Kidney tubule cell (primary cell): ENCODE measurements around the gene NUMA1.

ENCODE experiments used
- DNase-seq: peaks from one replicate; pipeline ENCODE4 v3.0.0-alpha.2; 2018; ENCODE audit warnings: low spot score

The NUMA1 gene, protein sequence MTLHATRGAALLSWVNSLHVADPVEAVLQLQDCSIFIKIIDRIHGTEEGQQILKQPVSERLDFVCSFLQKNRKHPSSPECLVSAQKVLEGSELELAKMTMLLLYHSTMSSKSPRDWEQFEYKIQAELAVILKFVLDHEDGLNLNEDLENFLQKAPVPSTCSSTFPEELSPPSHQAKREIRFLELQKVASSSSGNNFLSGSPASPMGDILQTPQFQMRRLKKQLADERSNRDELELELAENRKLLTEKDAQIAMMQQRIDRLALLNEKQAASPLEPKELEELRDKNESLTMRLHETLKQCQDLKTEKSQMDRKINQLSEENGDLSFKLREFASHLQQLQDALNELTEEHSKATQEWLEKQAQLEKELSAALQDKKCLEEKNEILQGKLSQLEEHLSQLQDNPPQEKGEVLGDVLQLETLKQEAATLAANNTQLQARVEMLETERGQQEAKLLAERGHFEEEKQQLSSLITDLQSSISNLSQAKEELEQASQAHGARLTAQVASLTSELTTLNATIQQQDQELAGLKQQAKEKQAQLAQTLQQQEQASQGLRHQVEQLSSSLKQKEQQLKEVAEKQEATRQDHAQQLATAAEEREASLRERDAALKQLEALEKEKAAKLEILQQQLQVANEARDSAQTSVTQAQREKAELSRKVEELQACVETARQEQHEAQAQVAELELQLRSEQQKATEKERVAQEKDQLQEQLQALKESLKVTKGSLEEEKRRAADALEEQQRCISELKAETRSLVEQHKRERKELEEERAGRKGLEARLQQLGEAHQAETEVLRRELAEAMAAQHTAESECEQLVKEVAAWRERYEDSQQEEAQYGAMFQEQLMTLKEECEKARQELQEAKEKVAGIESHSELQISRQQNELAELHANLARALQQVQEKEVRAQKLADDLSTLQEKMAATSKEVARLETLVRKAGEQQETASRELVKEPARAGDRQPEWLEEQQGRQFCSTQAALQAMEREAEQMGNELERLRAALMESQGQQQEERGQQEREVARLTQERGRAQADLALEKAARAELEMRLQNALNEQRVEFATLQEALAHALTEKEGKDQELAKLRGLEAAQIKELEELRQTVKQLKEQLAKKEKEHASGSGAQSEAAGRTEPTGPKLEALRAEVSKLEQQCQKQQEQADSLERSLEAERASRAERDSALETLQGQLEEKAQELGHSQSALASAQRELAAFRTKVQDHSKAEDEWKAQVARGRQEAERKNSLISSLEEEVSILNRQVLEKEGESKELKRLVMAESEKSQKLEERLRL (N-terminal part only)

DNA sequence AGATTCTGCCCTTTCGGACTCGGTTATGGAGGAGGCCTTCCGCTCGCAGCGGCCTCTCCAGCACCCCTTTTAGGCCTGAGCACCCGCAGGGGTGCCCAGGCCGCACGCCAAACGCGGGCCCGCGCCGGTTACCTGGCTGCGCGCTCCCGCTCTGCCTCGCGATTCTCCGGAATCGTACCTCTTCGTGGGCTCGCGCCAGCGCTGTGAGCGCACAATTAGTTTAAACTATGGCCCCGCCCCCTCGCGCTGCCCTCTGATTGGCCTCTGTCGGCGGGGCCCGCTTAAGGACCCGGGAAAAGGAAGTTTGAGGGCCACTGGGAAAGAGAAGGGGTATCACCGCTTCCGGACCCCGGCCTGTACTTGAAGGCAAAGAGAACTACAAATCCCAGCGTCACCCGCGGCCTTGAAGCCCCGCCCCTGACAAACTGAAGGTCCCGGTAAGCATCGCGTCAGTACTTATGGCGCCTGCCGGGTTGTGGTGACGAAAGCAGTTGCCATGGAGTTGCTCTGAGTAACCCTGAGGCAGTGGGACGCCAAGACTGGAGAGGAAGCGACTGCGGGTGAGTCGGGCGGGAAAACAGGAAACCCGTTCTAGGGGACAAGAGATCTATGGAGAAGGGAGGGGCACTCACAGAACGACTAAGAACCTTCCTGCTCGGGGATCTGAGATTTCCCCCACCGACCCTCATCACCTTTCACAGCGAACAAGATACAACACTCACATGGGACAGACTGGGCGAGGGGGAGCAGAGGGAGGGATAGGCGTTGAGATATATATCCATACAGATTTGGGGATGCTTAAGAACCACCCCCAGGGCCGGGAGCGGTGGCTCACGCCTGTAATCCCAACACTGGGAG, at the start of gene NUMA1, which contains the start of gene LRRC51:
NUMA1 (minus strand) TSS at position 217 of the 858 bp plus-strand sequence. CDS start 44,599 bp downstream, outside the sequence.
LRRC51 (plus strand) TSS at position 525 of the 858 bp plus-strand sequence. CDS start 8,234 bp downstream, outside the sequence.
- peak; percentile 100 for DNase-seq

DNA sequence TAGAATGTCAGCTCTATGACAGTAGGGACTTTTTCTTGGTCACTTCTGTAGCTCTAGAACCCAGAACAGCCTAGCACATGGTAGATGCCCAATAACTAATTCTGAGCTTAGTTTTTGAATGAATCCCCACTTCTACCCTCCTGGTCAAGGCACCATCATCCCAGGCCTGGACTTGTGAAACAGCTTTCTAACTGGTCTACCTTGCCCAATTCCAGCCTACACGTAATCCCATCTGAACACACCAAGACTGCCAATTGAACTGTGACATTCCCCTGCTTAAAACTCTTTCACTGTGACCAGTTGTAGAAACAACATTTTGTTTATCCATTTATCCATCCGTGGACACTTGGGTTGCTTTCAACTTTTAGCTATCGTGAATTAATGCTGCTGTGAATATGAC, 49.0 kb upstream of the NUMA1 start:
- no peak for DNase-seq

DNA sequence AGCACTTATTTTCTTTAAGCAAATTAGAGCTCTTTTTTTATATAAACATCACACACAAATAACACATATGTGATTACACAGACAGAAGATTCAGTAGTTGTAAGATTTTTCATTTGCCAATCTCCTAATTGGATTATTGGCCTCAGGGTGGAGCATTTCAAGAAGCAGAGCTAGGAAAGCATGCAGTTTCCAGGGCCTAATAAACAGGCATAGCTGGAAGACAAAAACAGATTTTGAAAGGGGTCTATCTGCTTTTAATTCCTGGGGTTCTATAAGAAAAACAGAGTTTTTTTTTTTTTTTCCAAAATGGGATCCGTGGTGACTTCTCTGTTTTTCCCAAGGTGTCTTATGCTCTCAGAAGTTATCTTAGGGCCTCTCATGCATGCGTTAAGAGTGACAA, 47.6 kb upstream of the NUMA1 start:
- DNase-seq: no peak

- DNase-seq: no peak
These were observed 45.6 kb upstream of the NUMA1 start for GRCh38 chr11:72125956-72126355.

DNA sequence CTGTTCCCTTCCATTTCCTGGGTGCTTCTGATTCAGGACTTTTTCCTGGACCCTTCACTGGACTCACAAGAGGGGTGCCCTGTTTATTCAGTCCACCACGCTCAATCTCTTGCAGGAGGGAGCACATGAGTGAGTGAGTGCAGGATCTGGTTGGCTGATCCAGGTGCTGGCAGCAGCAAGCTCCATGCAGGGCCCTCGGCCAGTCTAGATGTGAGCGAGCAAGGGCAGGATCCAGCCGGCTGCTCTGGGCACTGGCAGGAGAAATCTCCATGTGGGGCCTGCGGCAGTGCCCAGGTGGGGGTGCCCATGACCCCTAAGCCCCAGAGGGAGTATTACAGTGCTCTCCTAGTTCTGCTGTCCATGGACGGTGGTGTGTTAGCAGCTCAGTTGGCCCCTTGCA, 43.7 kb upstream of the NUMA1 start:
- no peak for DNase-seq

DNA sequence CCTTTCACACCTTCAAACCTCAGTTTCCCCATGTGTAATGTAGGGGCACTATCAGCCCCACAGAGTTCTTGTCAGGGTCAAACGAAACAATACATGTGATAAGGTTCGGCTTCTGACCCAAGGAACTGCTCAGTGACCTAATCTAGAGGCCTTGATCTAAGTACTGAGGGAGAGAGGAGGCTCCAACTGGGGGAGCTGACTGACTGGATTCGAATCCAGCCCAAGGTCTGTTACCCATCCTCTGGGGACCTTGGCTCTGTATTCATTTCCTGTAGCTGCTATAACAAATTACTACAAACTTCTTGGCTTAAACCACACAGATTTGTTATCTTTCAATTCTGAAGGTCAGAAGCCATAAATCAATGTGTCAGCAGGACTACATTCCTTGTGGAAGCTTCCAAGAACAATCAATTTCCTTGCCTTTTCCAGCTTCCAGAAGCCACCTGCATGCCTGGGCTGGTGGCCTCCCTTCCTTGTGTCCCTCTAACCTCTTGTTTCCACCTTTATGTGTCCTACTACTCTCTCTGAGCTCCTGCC, 42.8 kb upstream of the NUMA1 start:
- no peak for DNase-seq

DNA sequence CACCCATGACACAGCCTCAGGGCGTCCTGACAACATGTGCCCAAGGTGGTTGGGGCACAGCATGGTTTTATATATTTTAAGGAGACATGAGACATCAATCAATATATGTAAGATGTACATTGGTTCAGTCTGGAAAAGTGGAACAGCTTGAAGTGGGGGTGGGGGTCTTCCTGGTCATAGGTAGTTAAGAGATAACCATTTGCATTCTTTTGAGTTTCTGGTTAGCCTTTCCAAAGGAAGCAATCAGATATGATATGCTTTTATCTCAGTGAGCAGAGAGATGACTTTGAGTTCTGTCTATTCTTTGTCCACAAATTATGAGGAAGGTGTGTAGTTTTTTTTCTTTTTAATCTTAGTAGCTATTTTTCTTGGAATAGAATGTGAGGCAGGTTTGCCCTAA, 42.3 kb upstream of the NUMA1 start:
- no peak for DNase-seq

GRCh38 chr11:72120930-72121329, 40.6 kb upstream of the NUMA1 start:
- DNase-seq: no peak

DNA sequence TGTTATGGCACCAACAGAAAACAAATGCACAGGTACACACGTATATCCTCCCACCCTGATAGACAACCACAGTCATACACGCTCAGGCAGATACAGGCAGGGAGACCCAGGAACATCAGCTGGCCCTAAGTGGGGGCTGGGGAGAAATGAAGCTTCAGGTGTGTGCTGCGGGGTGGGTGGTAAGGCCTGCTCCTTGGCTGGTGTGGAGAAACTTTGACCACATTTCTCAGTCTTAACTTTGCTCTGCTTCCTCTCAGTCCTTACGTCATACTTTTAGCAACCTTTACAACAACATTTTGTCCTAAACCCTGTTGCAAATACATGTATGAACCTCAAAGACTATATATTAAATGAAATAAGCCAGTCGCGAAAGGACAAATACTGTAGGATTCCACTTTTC, 38.9 kb upstream of the NUMA1 start:
- no peak for DNase-seq

DNA sequence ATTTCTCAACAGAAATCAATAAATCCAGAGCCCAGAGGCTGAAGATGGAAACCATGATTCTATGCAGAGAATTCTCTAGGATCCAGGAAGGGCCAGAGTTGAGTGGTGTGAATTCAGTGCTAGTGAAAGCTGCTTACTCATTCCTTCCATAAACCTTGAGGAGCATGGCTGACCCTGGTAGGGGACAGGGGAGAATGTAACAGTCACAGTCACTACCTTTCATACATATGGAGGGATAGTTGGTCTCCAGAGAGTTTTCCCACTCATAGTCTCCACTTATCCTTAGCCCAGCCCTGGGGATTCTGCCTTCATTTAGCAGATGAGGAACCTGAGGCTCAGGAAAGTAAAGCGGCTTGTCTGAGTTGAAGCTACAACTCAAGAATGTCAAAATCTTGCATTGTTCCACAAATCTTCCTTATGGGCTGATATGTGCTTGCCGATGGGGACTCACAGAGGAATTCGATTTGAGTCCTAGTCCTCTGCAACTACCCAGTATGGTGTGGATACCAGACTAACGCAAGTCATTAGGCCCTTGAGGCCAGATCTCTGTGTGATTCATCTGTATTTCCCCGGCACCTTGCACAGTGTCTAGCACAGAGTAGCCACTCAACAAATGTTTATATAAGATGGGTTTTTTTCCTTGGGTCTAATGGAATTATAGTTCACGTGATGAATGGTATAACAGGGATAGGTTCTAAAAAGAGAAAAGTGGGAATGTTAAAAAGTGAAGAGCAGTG, 35.8 kb upstream of the NUMA1 start:
- DNase-seq: no peak

GRCh38 chr11:72114570-72114969, 34.2 kb upstream of the NUMA1 start:
- DNase-seq: peak; percentile 41

DNA sequence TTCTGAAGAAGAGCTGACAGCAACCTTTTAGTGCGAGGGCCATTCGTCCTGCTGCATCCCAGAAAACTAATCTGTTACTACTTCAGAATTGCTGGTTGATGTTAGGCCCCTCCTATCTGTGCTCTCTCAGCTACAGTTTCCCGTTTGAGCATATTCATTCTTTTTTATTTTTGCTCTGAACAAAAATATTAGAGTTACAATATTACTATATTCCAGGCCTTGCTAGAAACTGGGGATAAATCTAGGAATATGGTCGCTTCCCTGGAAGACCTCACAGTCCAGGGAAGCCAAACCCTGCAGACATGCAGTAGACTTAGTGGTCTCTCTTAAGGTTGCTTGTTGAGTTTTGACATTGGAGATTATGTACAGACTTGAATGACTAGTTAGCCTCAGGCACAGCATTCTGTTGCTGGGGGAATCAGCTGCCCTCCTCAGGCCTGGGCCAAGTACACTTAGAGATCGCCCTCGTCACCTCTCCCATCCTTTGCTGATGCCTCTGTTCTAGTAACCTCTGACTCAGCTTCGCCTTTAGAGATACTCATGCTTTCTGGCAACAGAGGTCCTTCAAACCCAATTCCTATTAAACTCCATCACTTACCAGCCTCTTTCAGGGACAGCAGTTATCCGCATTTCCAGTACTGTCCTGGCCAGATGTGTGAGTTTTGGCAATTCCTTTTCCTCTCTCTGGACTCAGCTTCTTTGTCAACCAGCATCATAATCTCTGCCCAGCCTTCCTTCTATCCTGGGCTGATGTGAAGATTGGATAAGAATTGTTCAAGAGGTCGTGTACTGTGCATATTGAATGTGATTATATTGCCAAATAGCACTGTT, 32.9 kb upstream of the NUMA1 start:
- peak; percentile 22 for DNase-seq

DNA sequence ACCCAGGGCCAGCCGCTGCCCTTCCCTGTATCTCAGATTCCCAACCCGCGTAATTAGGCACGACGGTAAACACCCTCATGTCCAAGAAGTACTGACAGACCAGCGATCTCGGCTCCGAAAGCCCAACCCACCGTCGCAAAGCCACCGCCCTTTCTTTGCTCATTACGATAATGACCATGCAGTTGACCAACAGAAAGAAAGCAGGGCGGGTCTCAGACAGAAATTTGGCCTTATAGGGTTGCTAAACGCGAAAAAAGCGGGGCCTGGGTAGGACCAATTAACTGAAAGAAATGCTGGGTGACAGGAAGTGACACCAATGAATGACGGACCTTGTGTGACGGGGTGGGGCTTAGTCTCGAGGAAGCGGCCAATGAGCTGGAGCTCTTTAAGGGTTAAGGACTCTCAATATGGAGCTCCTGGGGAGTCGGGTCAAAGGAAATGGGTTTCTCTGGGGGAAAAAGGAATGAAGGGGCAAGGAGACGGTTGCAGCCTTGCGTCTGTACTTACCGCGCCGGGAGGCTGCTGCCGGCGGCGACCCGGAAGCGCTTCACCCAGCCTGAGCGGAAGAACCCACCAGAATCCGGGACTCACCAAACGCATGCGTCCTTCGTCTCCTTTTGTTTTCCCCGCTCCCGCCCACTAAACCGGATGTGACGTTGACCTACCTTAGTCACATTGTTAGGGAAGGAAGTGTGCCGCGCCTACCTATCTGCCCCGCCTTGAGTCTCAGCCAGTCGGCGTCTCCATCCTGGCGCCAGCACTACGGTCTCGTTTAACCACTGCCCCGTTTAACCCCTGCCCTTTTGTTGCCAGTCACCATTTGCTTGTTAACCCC, 32.0 kb upstream of the NUMA1 start, which contains the start of gene ANAPC15:
ANAPC15 (minus strand) TSS at position 553 of the 835 bp plus-strand sequence. CDS start 1,419 bp downstream, outside the sequence.
- peak; percentile 99 for DNase-seq

DNA sequence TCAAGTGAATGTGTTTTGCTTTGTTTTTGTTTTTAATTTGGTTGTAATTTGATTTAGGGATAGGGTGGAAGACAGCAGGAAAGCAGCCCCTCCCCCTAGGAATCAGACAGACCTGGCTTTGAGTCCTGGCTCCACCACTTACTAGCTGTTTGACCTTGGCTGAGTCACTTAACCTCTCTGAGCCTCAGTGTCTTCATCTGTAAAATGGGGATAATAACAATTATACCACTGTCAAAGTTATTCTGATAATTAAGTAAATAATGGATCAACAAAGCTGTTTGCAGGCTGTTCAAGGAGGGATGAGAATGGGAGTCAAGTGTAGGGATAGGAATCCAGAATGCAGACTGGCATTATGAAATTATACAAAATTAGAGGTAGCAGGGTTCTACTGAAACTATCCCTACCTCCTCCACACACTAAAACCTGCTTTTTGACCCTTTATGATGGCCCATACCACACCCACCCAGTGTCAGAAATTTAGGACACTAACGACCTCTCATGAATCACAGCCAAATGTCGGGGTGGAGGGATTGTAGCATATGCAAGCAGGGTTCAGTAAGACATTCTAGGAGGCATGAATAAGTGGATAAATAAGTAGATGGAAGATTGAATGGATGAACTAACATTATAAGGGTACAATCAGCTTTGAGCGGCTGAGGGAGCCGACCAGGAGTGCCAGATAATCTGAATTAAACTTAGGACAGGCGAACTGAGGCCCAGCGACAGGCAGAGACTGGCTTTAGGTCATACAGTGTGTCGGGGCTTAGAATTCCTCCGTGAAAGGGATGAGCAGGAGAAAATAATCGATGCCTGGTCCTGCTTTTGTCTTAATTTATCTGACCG, 31.2 kb upstream of the NUMA1 start:
- DNase-seq: no peak

- DNase-seq: no peak
These were observed 25.5 kb upstream of the NUMA1 start, which contains the start of gene TOMT for GRCh38 chr11:72105888-72106287. Gene TOMT (plus strand): TSS chr11:72105924. CDS start chr11:72105952, 28 bp downstream.

DNA sequence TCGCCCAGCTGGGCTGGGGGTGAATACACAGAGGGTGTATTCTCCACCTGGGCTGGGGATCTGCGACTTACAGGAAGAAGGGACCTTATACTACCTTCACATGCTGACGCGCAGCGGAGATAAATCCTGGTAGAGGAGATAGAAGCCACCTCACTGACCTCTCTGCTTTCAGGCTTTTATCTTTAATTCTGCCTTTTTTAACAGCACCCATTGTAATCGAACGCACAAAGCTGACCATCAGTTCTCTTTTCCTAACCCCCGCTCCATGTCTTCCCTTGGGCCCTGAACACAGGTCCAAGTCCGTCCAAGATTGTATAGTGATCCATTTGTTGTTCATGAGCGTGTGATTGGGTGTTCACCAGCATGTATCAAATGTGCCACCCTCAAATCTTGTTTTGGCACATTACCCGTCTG, 23.4 kb upstream of the NUMA1 start:
- DNase-seq: no peak
